Measurements from ENCODE around the gene NPAS1. TPM values are rescaled to one million over a fixed set of nuclear protein-coding genes. Genes with fewer than 3 reads are reported as not detected.

The NPAS1 gene
- total and polyA plus RNA-seq, 2 of the 13 experiments (the other 11 are each of a cell fraction or from before 2014, with no cell fraction given) = 0.35 to 2.9 TPM

- no peak for TF ChIP-seq ZNF407 (CRISPR knock-in tag; IDR thresholded peaks at IDR 0.05; ENCODE audit: not compliant biosample characterization)
- TF ChIP-seq SIN3B (IDR thresholded peaks at IDR 0.05; ENCODE audit: low read length) = no peak
- TF ChIP-seq ZNF317 (CRISPR knock-in tag; IDR thresholded peaks at IDR 0.05) = no peak
- TF ChIP-seq IKZF5 (CRISPR knock-in tag; IDR thresholded peaks at IDR 0.05) = no peak; the same call in 1 of the 2 replicates
- no peak for TF ChIP-seq ZNF329 (CRISPR knock-in tag; IDR thresholded peaks at IDR 0.05; ENCODE audit: low read depth)
- TF ChIP-seq ZFP36 (IDR thresholded peaks at IDR 0.05; ENCODE audit: borderline replicate concordance, low read depth, low read length, partially characterized antibody) = no peak
- peak; percentile 63 for TF ChIP-seq CEBPG (CRISPR knock-in tag; IDR thresholded peaks at IDR 0.05)
- TF ChIP-seq TIGD3 (CRISPR knock-in tag; IDR thresholded peaks at IDR 0.05; ENCODE audit: borderline replicate concordance) = no peak
- no peak for TF ChIP-seq ZKSCAN1 (IDR thresholded peaks at IDR 0.05; ENCODE audit: low read length)
- TF ChIP-seq ZNF121 (CRISPR knock-in tag; IDR thresholded peaks at IDR 0.05) = no peak
- no peak for TF ChIP-seq CCDC6 (CRISPR knock-in tag; IDR thresholded peaks at IDR 0.05)
- no peak for TF ChIP-seq ZNF180 (CRISPR knock-in tag; IDR thresholded peaks at IDR 0.05; ENCODE audit: borderline replicate concordance, low read depth)
- TF ChIP-seq ZFP36L2 (CRISPR knock-in tag; IDR thresholded peaks at IDR 0.05) = no peak
- TF ChIP-seq CENPBD1 (CRISPR knock-in tag; IDR thresholded peaks at IDR 0.05; ENCODE audit: borderline replicate concordance, low read depth) = no peak
- no peak for TF ChIP-seq NCOA2 (CRISPR knock-in tag; IDR thresholded peaks at IDR 0.05)
- no peak for TF ChIP-seq ZNF7 (CRISPR knock-in tag; IDR thresholded peaks at IDR 0.05)
- no peak for TF ChIP-seq U2AF1 (optimal IDR thresholded peaks at IDR 0.05; ENCODE audit: low read depth, low read length)
- TF ChIP-seq HBP1 (CRISPR knock-in tag; IDR thresholded peaks at IDR 0.05; ENCODE audit: low read depth) = 0 out of 2 replicates have a peak, but pooled peaks have one; percentile 16
Measured at GRCh38 chr19:47047763-47048405, 28.2 kb downstream of the NPAS1 start (continued).
